DND-41 (cell line): ENCODE results near the gene OTOF.

Source experiments
- EZH2 ChIP-seq: IDR thresholded peaks from 3 replicates; pipeline ENCODE4 v1.6.1; 2012; ENCODE audit warnings: borderline replicate concordance, low read depth, mild to moderate bottlenecking, moderate library complexity, low read length, inconsistent platforms; ENCODE audit not compliant: severe bottlenecking
- TF ChIP-seq, protein P1 (sequence below): IDR thresholded peaks from 2 replicates; pipeline ENCODE4 v1.5.1; 2012; ENCODE audit warnings: borderline replicate concordance, low read length, moderate library complexity, mild to moderate bottlenecking; ENCODE audit not compliant: poor library complexity, severe bottlenecking; ENCODE audit errors: extremely low read depth

DNA sequence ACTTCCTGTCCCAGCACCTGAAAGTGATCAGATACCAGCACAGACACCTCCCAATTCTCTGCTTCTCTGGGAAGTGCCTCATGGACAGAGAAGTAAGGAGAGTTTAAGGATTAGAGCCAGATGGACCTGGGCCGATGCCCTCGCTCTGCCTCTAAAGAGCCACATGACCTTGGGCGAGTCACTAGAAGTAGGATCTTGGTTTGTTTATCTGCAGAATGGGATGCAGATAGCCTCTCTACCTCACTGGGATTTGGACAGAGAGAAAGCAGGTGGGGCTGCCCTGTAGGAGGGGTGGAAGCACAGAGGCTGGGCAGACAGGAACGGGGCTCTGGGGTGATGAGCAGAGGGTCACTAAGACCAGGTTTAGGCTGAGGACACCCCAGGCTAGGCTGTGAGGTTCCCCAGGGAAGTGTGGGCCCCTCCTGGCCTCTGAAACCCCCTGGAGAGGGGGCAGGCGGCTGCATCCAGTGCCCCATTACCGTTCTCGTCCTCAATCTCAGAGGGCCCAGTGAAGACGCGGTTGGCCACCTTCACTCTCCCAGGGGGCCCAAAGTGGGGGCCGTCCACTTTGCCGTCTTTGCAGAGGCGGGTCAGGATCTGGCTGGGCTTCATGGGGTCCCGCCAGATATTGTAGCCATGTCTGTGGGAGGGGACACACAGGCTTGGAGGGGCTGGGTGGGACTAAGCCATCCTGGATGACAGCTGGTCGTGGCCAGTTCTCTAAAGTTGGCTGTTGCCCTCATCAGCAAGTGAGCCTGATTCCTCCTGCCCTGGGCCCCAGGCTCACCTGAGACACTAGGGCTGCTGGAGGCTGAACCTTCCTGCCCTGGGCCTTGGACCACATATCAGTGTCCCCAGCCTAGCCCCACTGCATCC lies 13.3 kb downstream of the OTOF start:
- TF ChIP-seq, protein P1, sequence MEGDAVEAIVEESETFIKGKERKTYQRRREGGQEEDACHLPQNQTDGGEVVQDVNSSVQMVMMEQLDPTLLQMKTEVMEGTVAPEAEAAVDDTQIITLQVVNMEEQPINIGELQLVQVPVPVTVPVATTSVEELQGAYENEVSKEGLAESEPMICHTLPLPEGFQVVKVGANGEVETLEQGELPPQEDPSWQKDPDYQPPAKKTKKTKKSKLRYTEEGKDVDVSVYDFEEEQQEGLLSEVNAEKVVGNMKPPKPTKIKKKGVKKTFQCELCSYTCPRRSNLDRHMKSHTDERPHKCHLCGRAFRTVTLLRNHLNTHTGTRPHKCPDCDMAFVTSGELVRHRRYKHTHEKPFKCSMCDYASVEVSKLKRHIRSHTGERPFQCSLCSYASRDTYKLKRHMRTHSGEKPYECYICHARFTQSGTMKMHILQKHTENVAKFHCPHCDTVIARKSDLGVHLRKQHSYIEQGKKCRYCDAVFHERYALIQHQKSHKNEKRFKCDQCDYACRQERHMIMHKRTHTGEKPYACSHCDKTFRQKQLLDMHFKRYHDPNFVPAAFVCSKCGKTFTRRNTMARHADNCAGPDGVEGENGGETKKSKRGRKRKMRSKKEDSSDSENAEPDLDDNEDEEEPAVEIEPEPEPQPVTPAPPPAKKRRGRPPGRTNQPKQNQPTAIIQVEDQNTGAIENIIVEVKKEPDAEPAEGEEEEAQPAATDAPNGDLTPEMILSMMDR = no peak
- TF ChIP-seq EZH2 = no peak
